ENCODE results near the gene CBFB. TPM values are rescaled to one million over a fixed set of nuclear protein-coding genes. Genes with fewer than 3 reads are reported as not detected.

The CBFB gene
- total RNA-seq, 1 experiment from 2014 or later, result 87.1 TPM

GRCh38 chr16:67016681-67017420, 12.1 kb upstream of the CBFB start:
- no peaks in the 10 kb centered on the region for H3K36me3 Mint-ChIP-seq (ENCODE audit: insufficient read depth, unreplicated experiment)
- H3K9me3 Mint-ChIP-seq (ENCODE audit: unreplicated experiment), result no peaks in the 10 kb centered on the region
- no peak overlapping the region for H3K4me3 Mint-ChIP-seq (ENCODE audit: unreplicated experiment)
- ChIA-PET POLR2A (interaction anchor here (0.8 to 1.5 kb wide), 2 partner anchors 10 to 12 kb away, joined by 3 read pairs; partner anchors contain the start of gene CBFB), CTCF (interaction anchor here (1.1 to 2.7 kb wide), 11 partner anchors 9 to 268 kb away, joined by 3 to 34 read pairs (median 6); partner anchors contain the start of gene CBFB)
- no peak overlapping the region for H3K27ac Mint-ChIP-seq (ENCODE audit: low read depth, unreplicated experiment)
- H3K27me3 Mint-ChIP-seq (ENCODE audit: insufficient read depth, unreplicated experiment), result no peaks in the 10 kb centered on the region
- TF ChIP-seq CTCF (IDR thresholded peaks at IDR 0.05; ENCODE audit: unreplicated experiment), result no peak
- intact Hi-C loops (cut with micrococcal nuclease), result loop anchor here (10.0 kb wide), 1 partner anchor 62 kb away; no protein-coding TSS in a partner anchor
- H3K4me1 Mint-ChIP-seq (ENCODE audit: insufficient read depth, unreplicated experiment), result no peaks in the 10 kb centered on the region
- no TSS peak for BruUV-seq (replicated peaks)
- DNase-seq (ENCODE audit: unreplicated experiment), result no peak

- no peaks in the 10 kb centered on the region for H3K36me3 Mint-ChIP-seq (ENCODE audit: insufficient read depth, unreplicated experiment)
- no TSS peak for BruUV-seq (replicated peaks)
- intact Hi-C loops (cut with micrococcal nuclease), result loop anchor here (10.0 kb wide), 1 partner anchor 63 kb away; no protein-coding TSS in a partner anchor
- POLR2A ChIA-PET, result interaction anchor here (0.6 to 1.7 kb wide), 5 partner anchors 10 to 151 kb away, joined by 3 to 7 read pairs (median 4); partner anchors contain the start of gene CBFB
- no peaks in the 10 kb centered on the region for H3K9me3 Mint-ChIP-seq (ENCODE audit: unreplicated experiment)
- no peak overlapping the region for H3K27ac Mint-ChIP-seq (ENCODE audit: low read depth, unreplicated experiment)
- no peak overlapping the region for H3K4me3 Mint-ChIP-seq (ENCODE audit: unreplicated experiment)
- DNase-seq (ENCODE audit: unreplicated experiment), result no peak
- no peaks in the 10 kb centered on the region for H3K4me1 Mint-ChIP-seq (ENCODE audit: insufficient read depth, unreplicated experiment)
- H3K27me3 Mint-ChIP-seq (ENCODE audit: insufficient read depth, unreplicated experiment), result no peaks in the 10 kb centered on the region
- CTCF ChIA-PET, result interaction anchor here (1.0 to 2.7 kb wide), 17 partner anchors 10 to 267 kb away, joined by 3 to 34 read pairs (median 4); partner anchors contain the start of genes CBFB and ELMO3
- no peak for TF ChIP-seq CTCF (IDR thresholded peaks at IDR 0.05; ENCODE audit: unreplicated experiment)
Observed at GRCh38 chr16:67017421-67017750, 11.6 kb upstream of the CBFB start.

GRCh38 chr16:67017810-67018488, 11.0 kb upstream of the CBFB start:
- TF ChIP-seq CTCF (IDR thresholded peaks at IDR 0.05; ENCODE audit: unreplicated experiment), result peak; percentile 63
- no peaks in the 10 kb centered on the region for H3K27me3 Mint-ChIP-seq (ENCODE audit: insufficient read depth, unreplicated experiment)
- no peaks in the 10 kb centered on the region for H3K36me3 Mint-ChIP-seq (ENCODE audit: insufficient read depth, unreplicated experiment)
- H3K27ac Mint-ChIP-seq (ENCODE audit: low read depth, unreplicated experiment), result no peak overlapping the region
- intact Hi-C loops (cut with micrococcal nuclease), result loop anchor here (1.0 to 10.0 kb wide), 3 partner anchors 63 to 137 kb away; no protein-coding TSS in a partner anchor
- CTCF ChIA-PET, result interaction anchor here (0.6 to 2.7 kb wide), 27 partner anchors 8 to 267 kb away, joined by 3 to 34 read pairs (median 4); partner anchors contain the start of genes CBFB and ELMO3
- no TSS peak for BruUV-seq (replicated peaks)
- H3K4me3 Mint-ChIP-seq (ENCODE audit: unreplicated experiment), result no peak overlapping the region
- no peaks in the 10 kb centered on the region for H3K9me3 Mint-ChIP-seq (ENCODE audit: unreplicated experiment)
- H3K4me1 Mint-ChIP-seq (ENCODE audit: insufficient read depth, unreplicated experiment), result no peaks in the 10 kb centered on the region
- peak; percentile 97 for DNase-seq (ENCODE audit: unreplicated experiment)
- POLR2A ChIA-PET, result interaction anchor here (0.6 to 1.7 kb wide), 10 partner anchors 10 to 605 kb away, joined by 3 to 7 read pairs (median 4); partner anchors contain the start of gene CBFB

GRCh38 chr16:67019171-67019570, 9.8 kb upstream of the CBFB start:
- intact Hi-C loops (cut with micrococcal nuclease), result loop anchor here (10.0 kb wide), 1 partner anchor 64 kb away; no protein-coding TSS in a partner anchor
- no peak for TF ChIP-seq CTCF (IDR thresholded peaks at IDR 0.05; ENCODE audit: unreplicated experiment)
- Mint-ChIP-seq H3K27me3 (ENCODE audit: insufficient read depth, unreplicated experiment) (no peaks in the 10 kb centered on the region), H3K4me3 (ENCODE audit: unreplicated experiment) (no peak overlapping the region), H3K36me3 (ENCODE audit: insufficient read depth, unreplicated experiment) (no peaks in the 10 kb centered on the region), H3K9me3 (ENCODE audit: unreplicated experiment) (no peaks in the 10 kb centered on the region), H3K4me1 (ENCODE audit: insufficient read depth, unreplicated experiment) (no peaks in the 10 kb centered on the region), H3K27ac (ENCODE audit: low read depth, unreplicated experiment) (no peak overlapping the region)
- no TSS peak for BruUV-seq (replicated peaks)
- ChIA-PET POLR2A (interaction anchor here (0.6 to 1.7 kb wide), 5 partner anchors 11 to 87 kb away, joined by 3 to 7 read pairs (median 4); no protein-coding TSS in a partner anchor), CTCF (interaction anchor here (0.6 to 2.7 kb wide), 8 partner anchors 9 to 170 kb away, joined by 3 to 34 read pairs (median 4); partner anchors contain the start of genes CBFB and EXOC3L1)
- DNase-seq (ENCODE audit: unreplicated experiment), result no peak
